IPS-18a (cell line): Measurements from ENCODE around the gene DDRGK1.

ENCODE experiments used
- H3K27ac ChIP-seq: one replicate; pipeline ENCODE4 v1.5.1; 2013; ENCODE audit warnings: low read length
- H3K27me3 ChIP-seq: one replicate; pipeline ENCODE4 v1.6.1; 2013; ENCODE audit warnings: mild to moderate bottlenecking, low read length; ENCODE audit not compliant: control insufficient read depth, insufficient read depth
- H3K36me3 ChIP-seq: one replicate; pipeline ENCODE4 v1.6.1; 2013; ENCODE audit warnings: low read depth, low read length; ENCODE audit not compliant: control insufficient read depth
- H3K4me1 ChIP-seq: one replicate; pipeline ENCODE4 v1.6.1; 2013; ENCODE audit warnings: low read depth, low read length; ENCODE audit not compliant: control insufficient read depth
- H3K4me3 ChIP-seq: one replicate; pipeline ENCODE4 v1.5.1; 2013; ENCODE audit warnings: low read length
- H3K9ac ChIP-seq: one replicate; pipeline ENCODE4 v1.6.1; 2013; ENCODE audit warnings: mild to moderate bottlenecking, low read length, moderate library complexity
- H3K9me3 ChIP-seq: one replicate; pipeline ENCODE4 v1.6.1; 2013; ENCODE audit warnings: low read depth, low read length; ENCODE audit not compliant: control insufficient read depth

Gene DDRGK1

GRCh38 chr20:3208786-3209256 is 4.3 kb upstream of the DDRGK1 start:
- Histone ChIP-seq H3K9ac (peak overlapping the region; percentile 79), H3K4me1 (no peaks in the 10 kb centered on the region), H3K27me3 (no peaks in the 10 kb centered on the region), H3K27ac (no peak overlapping the region), H3K9me3 (no peaks in the 10 kb centered on the region), H3K36me3 (peaks cover 6% of the 10 kb centered on the region), H3K4me3 (peak overlapping the region; percentile 97)

GRCh38 chr20:3203315-3204123 is 963 bp downstream of the DDRGK1 start:
- Histone ChIP-seq H3K36me3 (peaks cover 21% of the 10 kb centered on the region), H3K9ac (peak overlapping the region; percentile 86), H3K27ac (peak overlapping the region; percentile 59), H3K27me3 (no peaks in the 10 kb centered on the region), H3K4me1 (no peaks in the 10 kb centered on the region), H3K9me3 (no peaks in the 10 kb centered on the region), H3K4me3 (peak overlapping the region; percentile 95)

GRCh38 chr20:3202965-3203314 is 1.5 kb downstream of the DDRGK1 start:
- H3K9me3 ChIP-seq, result no peaks in the 10 kb centered on the region
- peaks cover 21% of the 10 kb centered on the region for H3K36me3 ChIP-seq
- peak overlapping the region; percentile 95 for H3K4me3 ChIP-seq
- no peak overlapping the region for H3K9ac ChIP-seq
- no peaks in the 10 kb centered on the region for H3K27me3 ChIP-seq
- no peaks in the 10 kb centered on the region for H3K4me1 ChIP-seq
- no peak overlapping the region for H3K27ac ChIP-seq

GRCh38 chr20:3199976-3200755 is 4.3 kb downstream of the DDRGK1 start:
- Histone ChIP-seq H3K9ac (no peak overlapping the region), H3K36me3 (peaks cover 34% of the 10 kb centered on the region), H3K27me3 (no peaks in the 10 kb centered on the region), H3K4me3 (no peak overlapping the region), H3K9me3 (no peaks in the 10 kb centered on the region), H3K27ac (no peak overlapping the region), H3K4me1 (no peaks in the 10 kb centered on the region)

- H3K36me3 ChIP-seq, result peaks cover 43% of the 10 kb centered on the region
- no peak overlapping the region for H3K27ac ChIP-seq
- no peak overlapping the region for H3K9ac ChIP-seq
- no peak overlapping the region for H3K4me3 ChIP-seq
- H3K27me3 ChIP-seq, result no peaks in the 10 kb centered on the region
- no peaks in the 10 kb centered on the region for H3K9me3 ChIP-seq
- no peaks in the 10 kb centered on the region for H3K4me1 ChIP-seq
Observed at GRCh38 chr20:3199206-3199605, 5.3 kb downstream of the DDRGK1 start.

GRCh38 chr20:3195590-3196237 is 8.8 kb downstream of the DDRGK1 start:
- Histone ChIP-seq H3K4me1 (no peaks in the 10 kb centered on the region), H3K36me3 (peaks cover 70% of the 10 kb centered on the region), H3K4me3 (no peak overlapping the region), H3K27ac (no peak overlapping the region), H3K27me3 (no peaks in the 10 kb centered on the region), H3K9me3 (no peaks in the 10 kb centered on the region), H3K9ac (no peak overlapping the region)

- Histone ChIP-seq H3K36me3 (peaks cover 61% of the 10 kb centered on the region), H3K27ac (no peak overlapping the region), H3K4me1 (no peaks in the 10 kb centered on the region), H3K27me3 (no peaks in the 10 kb centered on the region), H3K9me3 (no peaks in the 10 kb centered on the region), H3K4me3 (no peak overlapping the region), H3K9ac (no peak overlapping the region)
Observed at GRCh38 chr20:3194617-3195280, 9.7 kb downstream of the DDRGK1 start.

GRCh38 chr20:3193806-3194616 is 10.5 kb downstream of the DDRGK1 start:
- Histone ChIP-seq H3K4me1 (no peaks in the 10 kb centered on the region), H3K9me3 (no peaks in the 10 kb centered on the region), H3K27ac (no peak overlapping the region), H3K27me3 (no peaks in the 10 kb centered on the region), H3K4me3 (no peak overlapping the region), H3K9ac (no peak overlapping the region), H3K36me3 (peaks cover 57% of the 10 kb centered on the region)

- Histone ChIP-seq H3K27me3 (no peaks in the 10 kb centered on the region), H3K36me3 (peaks cover 55% of the 10 kb centered on the region), H3K4me3 (no peak overlapping the region), H3K9ac (no peak overlapping the region), H3K4me1 (no peaks in the 10 kb centered on the region), H3K27ac (no peak overlapping the region), H3K9me3 (no peaks in the 10 kb centered on the region)
Observed at GRCh38 chr20:3192226-3193015, 12.1 kb downstream of the DDRGK1 start.

GRCh38 chr20:3190681-3191111 is 13.8 kb downstream of the DDRGK1 start:
- Histone ChIP-seq H3K9ac (no peak overlapping the region), H3K36me3 (peaks cover 48% of the 10 kb centered on the region), H3K27me3 (no peaks in the 10 kb centered on the region), H3K27ac (no peak overlapping the region), H3K4me1 (no peaks in the 10 kb centered on the region), H3K9me3 (no peaks in the 10 kb centered on the region), H3K4me3 (no peak overlapping the region)
